ENCODE data around the gene TBCE.

TBCE gene

GRCh38 chr1:235367000-235367908 lies at the start of gene TBCE:
TBCE (plus strand) TSS chr1:235367427; CDS start chr1:235380050, 12,623 bp downstream.
- peak; percentile 41 for FAIRE-seq

GRCh38 chr1:235319255-235319654 lies 48.0 kb upstream of the TBCE start:
- no peak for FAIRE-seq

GRCh38 chr1:235320521-235321179 lies 46.6 kb upstream of the TBCE start:
- no peak for FAIRE-seq

- no peak for FAIRE-seq
Measured at GRCh38 chr1:235324296-235324695, 42.9 kb upstream of the TBCE start.

GRCh38 chr1:235325139-235325538 lies 42.1 kb upstream of the TBCE start:
- no peak for FAIRE-seq

- no peak for FAIRE-seq
Measured at GRCh38 chr1:235325854-235326253, 41.4 kb upstream of the TBCE start.

GRCh38 chr1:235326719-235327558 lies 40.3 kb upstream of the TBCE start:
- no peak for FAIRE-seq

GRCh38 chr1:235327559-235328270 lies 39.5 kb upstream of the TBCE start, which contains the start of gene ARID4B:
ARID4B (minus strand) TSS chr1:235328179; CDS start chr1:235326919, 1,260 bp downstream.
- FAIRE-seq, result no peak

- FAIRE-seq, result no peak
Measured at GRCh38 chr1:235328271-235329138, 38.7 kb upstream of the TBCE start, which contains the start of gene GGPS1. GGPS1 (plus strand) TSS chr1:235328570; CDS start chr1:235335265, 6,695 bp downstream.

GRCh38 chr1:235329139-235329902 lies 37.9 kb upstream of the TBCE start:
- FAIRE-seq, result no peak

- FAIRE-seq, result no peak
Measured at GRCh38 chr1:235330918-235331285, 36.3 kb upstream of the TBCE start.

- no peak for FAIRE-seq
Measured at GRCh38 chr1:235331401-235331800, 35.8 kb upstream of the TBCE start.

GRCh38 chr1:235336903-235337302 lies 30.3 kb upstream of the TBCE start:
- no peak for FAIRE-seq

GRCh38 chr1:235339746-235340145 lies 27.5 kb upstream of the TBCE start:
- no peak for FAIRE-seq

- FAIRE-seq, result no peak
Measured at GRCh38 chr1:235341334-235341733, 25.9 kb upstream of the TBCE start.

- FAIRE-seq, result no peak
Measured at GRCh38 chr1:235342039-235342438, 25.2 kb upstream of the TBCE start.

GRCh38 chr1:235342471-235342870 lies 24.8 kb upstream of the TBCE start:
- no peak for FAIRE-seq

GRCh38 chr1:235343726-235344125 lies 23.5 kb upstream of the TBCE start:
- no peak for FAIRE-seq

- no peak for FAIRE-seq
Measured at GRCh38 chr1:235351441-235351840, 15.8 kb upstream of the TBCE start.

GRCh38 chr1:235351898-235352297 lies 15.3 kb upstream of the TBCE start:
- no peak for FAIRE-seq

Measured in colon (tissue), 2 donors.